A549 (cell line): ENCODE data around the gene HAO2. TPM values are rescaled to one million over a fixed set of nuclear protein-coding genes. Genes with fewer than 3 reads are reported as not detected.
"Not testable (repeated sequence)": the region's sequence is repeated elsewhere in the genome, so short reads cannot be mapped to it uniquely, and the experiment has no call there.

Experiments
- ATAC-seq, 2 experiments: fragments of 200-7000 bp in 1 of 2; fragments of >200 bp in 1 of 2; cut with Nextera tagmentation in 1 of 2; cut with Tn5 transposase in 1 of 2; 3 replicates each; pipeline versions ENCODE4 v1.8.0 to v1.9.1; 2018 to 2020; ENCODE audit warnings: mild to moderate bottlenecking in 1 of 2, moderate library complexity in 1 of 2
- CTCF ChIA-PET: fragments of 300-600 bp; sonication (Branson Sonifier 250); formaldehyde crosslinking; extraction: SDS; loops from one replicate; lab custom pipeline; 2021; ENCODE audit warnings: antibody characterized with exemption, inconsistent platforms; lab: Yijun Ruan, JAX
- POLR2A ChIA-PET: fragments of 350-600 bp; formaldehyde crosslinking; extraction: SDS; loops from one replicate; lab custom pipeline; 2021; ENCODE audit warnings: antibody characterized with exemption, inconsistent platforms; lab: Yijun Ruan, JAX
- DNase-seq, 2 experiments: peaks; one replicate each; pipeline versions ENCODE4 v3.0.0 to v3.0.0-alpha.2; 2011 to 2016; ENCODE audit warnings: low read depth in 1 of 2, low spot score in 1 of 2
- FAIRE-seq: peaks from 2 replicates; lab custom pipeline; 2011; peaks lifted over from hg19 to GRCh38; lab: Jason Lieb, UNC
- H3K27ac ChIP-seq, 2 experiments: fragments of >200 bp; sonication (Bioruptor Twin); formaldehyde crosslinking; 3 replicates each; pipeline ENCODE4 v1.5.1; 2016 to 2017
- H3K4me1 ChIP-seq: fragments of >200 bp; sonication (Bioruptor Twin); formaldehyde crosslinking; 3 replicates; pipeline ENCODE4 v1.6.1; 2016
- H3K4me2 ChIP-seq: fragments of >200 bp; sonication (Bioruptor Twin); formaldehyde crosslinking; 3 replicates; pipeline ENCODE4 v1.6.1; 2016
- H3K4me3 ChIP-seq: fragments of >200 bp; sonication (Bioruptor Twin); formaldehyde crosslinking; 3 replicates; pipeline ENCODE4 v1.5.1; 2016
- H3K9me3 ChIP-seq: fragments of >200 bp; sonication (Bioruptor Twin); formaldehyde crosslinking; 3 replicates; pipeline ENCODE4 v1.6.1; 2016
- ATOH8 ChIP-seq: fragments of 250-450 bp; sonication (Bioruptor Pico); IDR thresholded peaks from 2 replicates; pipeline ENCODE4 v1.5.0; 2020; ENCODE audit warnings: low read depth, mild to moderate bottlenecking, moderate library complexity
- BCL3 ChIP-seq: fragments of >200 bp; sonication (Bioruptor Twin); formaldehyde crosslinking; IDR thresholded peaks from 3 replicates; pipeline ENCODE4 v1.6.1; 2016
- CBX8 ChIP-seq: fragments of 200-600 bp; sonication (generic); IDR thresholded peaks from 2 replicates; pipeline ENCODE4 v1.6.1; 2016
- EHF ChIP-seq: fragments of 250-450 bp; sonication (Bioruptor Pico); IDR thresholded peaks from 2 replicates; pipeline ENCODE4 v1.5.0; 2020; ENCODE audit warnings: mild to moderate bottlenecking
- EHMT2 ChIP-seq: fragments of 200-600 bp; sonication (generic); IDR thresholded peaks from 2 replicates; pipeline ENCODE4 v1.6.1; 2016; ENCODE audit warnings: antibody characterized with exemption, low read depth, mild to moderate bottlenecking, moderate library complexity
- EP300 ChIP-seq, 2 experiments: fragments of >200 bp; sonication (Bioruptor Twin); formaldehyde crosslinking; IDR thresholded peaks; 2 replicates in 1 of 2; 3 replicates in 1 of 2; pipeline ENCODE4 v1.6.1; 2016 to 2017
- ESRRA ChIP-seq: fragments of 150-350 bp; IDR thresholded peaks from 2 replicates; pipeline ENCODE4 v1.6.1; 2014; ENCODE audit warnings: mild to moderate bottlenecking, low read length, borderline replicate concordance
- HES2 ChIP-seq: fragments of >200 bp; sonication (Bioruptor Twin); formaldehyde crosslinking; IDR thresholded peaks from 2 replicates; pipeline ENCODE4 v1.6.1; 2016
- MAFK ChIP-seq: fragments of 450-650 bp; IDR thresholded peaks from 2 replicates; pipeline ENCODE4 v1.6.1; 2014; ENCODE audit not compliant: partially characterized antibody
- MAX ChIP-seq: IDR thresholded peaks from 2 replicates; pipeline ENCODE4 v1.6.1; 2012
- NFE2L2 ChIP-seq: fragments of 150-350 bp; conservative IDR thresholded peaks from 2 replicates; pipeline ENCODE4 v1.6.1; 2014; ENCODE audit warnings: low read length
- POLR2A ChIP-seq: IDR thresholded peaks from 2 replicates; pipeline ENCODE4 v1.6.1; 2012; ENCODE audit warnings: mild to moderate bottlenecking, low read length
- POLR2AphosphoS2 ChIP-seq: conservative IDR thresholded peaks from 2 replicates; pipeline ENCODE4 v1.6.1; 2012; ENCODE audit warnings: low read length, improper control_type of control experiment, inconsistent platforms
- RAD21 ChIP-seq, 2 experiments: fragments of >200 bp in 1 of 2; sonication (Bioruptor Twin) in 1 of 2; formaldehyde crosslinking in 1 of 2; IDR thresholded peaks in 1 of 2; conservative IDR thresholded peaks in 1 of 2; 2 replicates in 1 of 2; 3 replicates in 1 of 2; pipeline ENCODE4 v1.6.1; 2012 to 2018; ENCODE audit warnings: inconsistent platforms in 1 of 2
- RFX5 ChIP-seq: fragments of 450-650 bp; IDR thresholded peaks from 2 replicates; pipeline ENCODE4 v1.7.1; 2014; ENCODE audit warnings: antibody characterized with exemption, mild to moderate bottlenecking, moderate library complexity
- RNF2 ChIP-seq: fragments of 200-600 bp; sonication (generic); IDR thresholded peaks from 2 replicates; pipeline ENCODE4 v1.6.1; 2016; ENCODE audit warnings: low read depth, mild to moderate bottlenecking, antibody characterized with exemption, moderate library complexity, borderline replicate concordance
- SMC3 ChIP-seq: fragments of >200 bp; sonication (Bioruptor Twin); formaldehyde crosslinking; IDR thresholded peaks from 3 replicates; pipeline ENCODE4 v1.6.1; 2018; ENCODE audit warnings: inconsistent platforms
- TP53 ChIP-seq: fragments of 250-450 bp; sonication (Bioruptor Pico); IDR thresholded peaks from 2 replicates; pipeline ENCODE4 v1.5.0; 2021; ENCODE audit warnings: mild to moderate bottlenecking, moderate library complexity
- USF2 ChIP-seq: fragments of 450-650 bp; IDR thresholded peaks from 2 replicates; pipeline ENCODE4 v1.6.1; 2014; ENCODE audit warnings: antibody characterized with exemption
- ZNF302 ChIP-seq: fragments of 250-450 bp; sonication (Bioruptor Pico); IDR thresholded peaks from 2 replicates; pipeline ENCODE4 v1.9.0; 2021; ENCODE audit warnings: inconsistent platforms, mild to moderate bottlenecking, moderate library complexity
- WGBS: methylation state at CpG from one replicate; pipeline ENCODE4 v1.1.6; 2017; ENCODE audit errors: missing lambda C conversion rate; 5-methylcytosine and 5-hydroxymethylcytosine counted together
- polyA plus RNA-seq, 4 experiments: library from polyadenylated mRNA; depleted of rRNA in 3 of 4; stranded (reverse); fragments of >200 nt; fragmentation: RNase III in 1 of 4; extraction: RNeasy Plus Mini Kit Qiagen cat#74134 plus additional on column Dnase treatment in 1 of 4; gene quantifications; 2 replicates in 3 of 4; 3 replicates in 1 of 4; pipeline ENCODE4 v1.2.3, GENCODE V29; 2011 to 2017

HAO2 gene
- polyA plus RNA-seq, 2 of the 4 experiments (the other 2 are of a cell fraction), result 0.05 to 0.10 TPM

- no peaks in the 10 kb centered on the region for H3K4me1 ChIP-seq
- POLR2A ChIA-PET, result no interaction called here
- TF ChIP-seq BCL3, result no peak
- no peak for TF ChIP-seq NFE2L2
- no peak for TF ChIP-seq ZNF302 (CRISPR knock-in tag)
- TF ChIP-seq POLR2A, result no peak
- no peak for TF ChIP-seq EP300 (IDR thresholded peaks at IDR 0.05)
- no peak for TF ChIP-seq POLR2AphosphoS2
- no peak for TF ChIP-seq CBX8
- no peak for TF ChIP-seq EHMT2
- no peak for TF ChIP-seq MAFK
- no peak for TF ChIP-seq TP53 (CRISPR knock-in tag)
- no peak for TF ChIP-seq RAD21 (conservative IDR thresholded peaks at IDR 0.05 in 1 of 2, IDR thresholded peaks at IDR 0.05 in 1 of 2)
- ATAC-seq (no peak), FAIRE-seq (no peak), DNase-seq (no peak)
- H3K4me2 ChIP-seq, result no peak overlapping the region
- H3K27ac ChIP-seq, result no peak overlapping the region
- H3K4me3 ChIP-seq, result no peak overlapping the region
- 41% methylated on average over 4 of the region's 4 CpGs for WGBS
- CTCF ChIA-PET, result interaction anchor here (1.1 to 3.9 kb wide), 2 partner anchors 19 to 74 kb away, joined by 5 to 17 read pairs; partner anchors contain the start of gene HAO2
- no peaks in the 10 kb centered on the region for H3K9me3 ChIP-seq
Measured at GRCh38 chr1:119348941-119349340, 19.6 kb upstream of the HAO2 start.

- POLR2A ChIA-PET, H3K4me2 ChIP-seq, DNase-seq, H3K4me1 ChIP-seq, H3K9me3 ChIP-seq, H3K27ac ChIP-seq, ATAC-seq, H3K4me3 ChIP-seq, FAIRE-seq: not testable (repeated sequence)
- CTCF ChIA-PET, result interaction anchor here (3.9 kb wide), 1 partner anchor 17 kb away, joined by 17 read pairs; the partner anchor contains the start of gene HAO2
- 42% methylated on average over 2 of the region's 2 CpGs for WGBS
Measured at GRCh38 chr1:119350866-119351265, 17.7 kb upstream of the HAO2 start.

GRCh38 chr1:119351997-119352396, 16.6 kb upstream of the HAO2 start:
- H3K4me2 ChIP-seq, result no peak overlapping the region
- ChIA-PET CTCF (interaction anchor here (1.3 to 1.4 kb wide), 2 partner anchors 9 to 77 kb away, joined by 4 to 5 read pairs; no protein-coding TSS in a partner anchor), POLR2A (no interaction called here)
- H3K4me3 ChIP-seq, result no peak overlapping the region
- no peaks in the 10 kb centered on the region for H3K9me3 ChIP-seq
- DNase-seq (no peak), ATAC-seq (no peak), FAIRE-seq (no peak)
- WGBS, result 12% methylated on average over 1 of the region's 1 CpG
- no peak overlapping the region for H3K27ac ChIP-seq
- H3K4me1 ChIP-seq, result no peaks in the 10 kb centered on the region
- TF ChIP-seq EHF (CRISPR knock-in tag) (no peak), RFX5 (no peak), USF2 (no peak), SMC3 (no peak), RNF2 (no peak), MAX (no peak), POLR2A (no peak), ATOH8 (CRISPR knock-in tag) (no peak), ESRRA (no peak), HES2 (no peak)
